Right lobe of liver (tissue), 6 donors: Measurements from ENCODE around the gene DET1. TPM values are rescaled to one million over a fixed set of nuclear protein-coding genes. Genes with fewer than 3 reads are reported as not detected.

Experiments
- ATAC-seq, 4 donors: fragments of 200-7000 bp; cut with Tn5 transposase; one replicate each; pipeline ENCODE4 v1.9.1; 2020; ENCODE audit warnings: mild to moderate bottlenecking in 4 of 4, moderate library complexity in 4 of 4
- DNase-seq, 3 donors: peaks; one replicate each; pipeline ENCODE4 v3.0.0-alpha.2; 2020
- H3K27ac ChIP-seq, 3 donors: fragments of 200-600 bp; one replicate each; pipeline ENCODE4 v1.8.0; 2022
- H3K27me3 ChIP-seq, 2 donors: fragments of 200-600 bp; one replicate each; pipeline ENCODE4 v1.8.0; 2022
- H3K36me3 ChIP-seq, 4 donors: fragments of 200-600 bp; sonication (generic) in 1 of 4; one replicate each; pipeline versions ENCODE4 v1.5.1 to v1.8.0; 2017 to 2022; ENCODE audit warnings: control low read depth in 1 of 4
- H3K4me1 ChIP-seq, 4 donors: fragments of 200-600 bp; sonication (generic) in 1 of 4; one replicate each; pipeline versions ENCODE4 v1.5.1 to v1.8.0; 2017 to 2022; ENCODE audit warnings: control low read depth in 1 of 4
- H3K4me3 ChIP-seq, 3 donors: fragments of 200-600 bp; one replicate each; pipeline ENCODE4 v1.8.0; 2022
- H3K9me3 ChIP-seq, 4 donors: fragments of 200-600 bp; sonication (generic) in 1 of 4; one replicate each; pipeline versions ENCODE4 v1.5.1 to v1.8.0; 2017 to 2022; ENCODE audit warnings: control low read depth in 1 of 4
- CTCF ChIP-seq, 4 donors: fragments of 200-600 bp in 3 of 4; fragments of 450-650 bp in 1 of 4; IDR thresholded peaks; one replicate each; pipeline versions ENCODE4 v1.5.1 to v1.8.0; 2016 to 2022; ENCODE audit warnings: antibody characterized with exemption in 4 of 4, mild to moderate bottlenecking in 2 of 4
- POLR2A ChIP-seq: fragments of 450-650 bp; IDR thresholded peaks from one replicate; pipeline ENCODE4 v1.6.1; 2017; ENCODE audit warnings: antibody characterized with exemption, mild to moderate bottlenecking
- WGBS: methylation state at CpG from one replicate; pipeline ENCODE4 v1.1.6; 2018; ENCODE audit warnings: low coverage, low lambda C conversion rate; ENCODE audit not compliant: insufficient coverage; ENCODE audit errors: missing lambda C conversion rate; 5-methylcytosine and 5-hydroxymethylcytosine counted together
- intact Hi-C, 2 donors: fragments of 100-400 bp; cut with DNase I; formaldehyde crosslinking; loops; one replicate each; pipeline versions ENCODE4 v1.11.2 to v1.14.1; 2022
- total RNA-seq, 6 experiments: library from RNA; depleted of rRNA in 2 of 6; stranded (reverse); fragments of >200 nt in 2 of 6; fragmentation: NEBNext Ultra II Directional in 3 of 6; extraction: Animal tissue kit (Norgen Biotek cat#: 25700) in 3 of 6; gene quantifications; one replicate each; pipeline versions ENCODE4 v1.1.0 to v1.2.4, GENCODE V29; 2016 to 2023
- donor health status: DM: no; HTN: yes; CAD: no.
- donor health status: DM: no; HTN: no; CAD: no.
- donor health status: DM: no; HTN: no; CAD: no.
- donor health status: DM: no; HTN: yes; CAD: no.
- donor health status: DM: no; HTN: yes; CAD: no.

Gene DET1
- total RNA-seq, 6 experiments from 2014 or later, result 1.3 to 2.5 (median 1.9) TPM

DNA sequence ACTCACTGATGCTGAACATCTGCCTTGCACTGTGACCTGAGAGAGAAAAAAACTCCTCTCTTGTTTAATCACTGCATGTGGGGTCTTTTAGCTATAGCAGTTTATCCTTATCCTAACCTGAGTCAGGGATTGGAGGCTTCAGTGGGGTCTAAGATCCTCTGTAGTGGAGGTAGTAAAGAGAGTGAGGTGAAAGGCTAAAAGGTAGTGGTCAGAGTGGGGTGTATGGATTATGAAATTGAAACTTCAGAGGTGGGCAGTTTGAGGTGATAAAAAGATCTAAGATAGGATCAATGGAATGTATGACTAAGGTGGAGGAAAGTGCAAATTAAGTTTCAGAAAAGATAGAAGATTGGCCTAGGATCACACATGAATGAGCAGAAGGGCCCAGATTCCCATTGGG lies 36.5 kb downstream of the DET1 start:
- TF ChIP-seq CTCF (IDR thresholded peaks at IDR 0.05) (no peak), POLR2A (no peak)
- Histone ChIP-seq H3K27ac (no peak overlapping the region), H3K27me3 (no peaks in the 10 kb centered on the region), H3K36me3 (no peaks in the 10 kb centered on the region), H3K4me3 (no peak overlapping the region), H3K9me3 (no peaks in the 10 kb centered on the region), H3K4me1 (no peaks in the 10 kb centered on the region)
- ATAC-seq (no peak), DNase-seq (no peak)
- intact Hi-C loops, result no loop called here

DNA sequence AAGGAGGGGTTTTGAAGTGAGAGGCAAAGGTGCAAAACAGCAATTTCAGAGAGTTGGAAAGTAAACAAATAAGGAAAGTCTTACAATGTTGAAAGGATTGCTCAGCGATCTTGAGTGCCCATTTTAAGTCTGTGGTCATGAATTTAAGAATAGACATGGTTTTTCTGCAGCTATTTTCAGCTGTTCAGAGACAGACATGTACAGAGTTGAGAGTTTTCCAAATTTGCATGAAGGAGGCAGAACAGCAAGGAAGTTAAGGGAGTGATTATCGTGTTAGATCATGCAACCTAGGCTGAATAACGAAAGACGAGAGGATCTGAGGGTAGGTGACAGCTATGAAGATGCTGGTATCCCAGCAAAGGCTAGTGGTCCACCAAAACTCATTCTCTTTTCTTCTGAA lies 37.2 kb downstream of the DET1 start:
- DNase-seq (no peak), ATAC-seq (no peak)
- H3K27me3 ChIP-seq, result no peaks in the 10 kb centered on the region
- H3K36me3 ChIP-seq, result no peaks in the 10 kb centered on the region
- H3K4me1 ChIP-seq, result no peaks in the 10 kb centered on the region
- no peak overlapping the region for H3K27ac ChIP-seq
- 95% methylated on average over 4 of the region's 4 CpGs for WGBS
- intact Hi-C loops, result no loop called here
- no peak for TF ChIP-seq POLR2A
- no peak for TF ChIP-seq CTCF (IDR thresholded peaks at IDR 0.05)
- H3K4me3 ChIP-seq, result no peak overlapping the region
- H3K9me3 ChIP-seq, result no peaks in the 10 kb centered on the region

DNA sequence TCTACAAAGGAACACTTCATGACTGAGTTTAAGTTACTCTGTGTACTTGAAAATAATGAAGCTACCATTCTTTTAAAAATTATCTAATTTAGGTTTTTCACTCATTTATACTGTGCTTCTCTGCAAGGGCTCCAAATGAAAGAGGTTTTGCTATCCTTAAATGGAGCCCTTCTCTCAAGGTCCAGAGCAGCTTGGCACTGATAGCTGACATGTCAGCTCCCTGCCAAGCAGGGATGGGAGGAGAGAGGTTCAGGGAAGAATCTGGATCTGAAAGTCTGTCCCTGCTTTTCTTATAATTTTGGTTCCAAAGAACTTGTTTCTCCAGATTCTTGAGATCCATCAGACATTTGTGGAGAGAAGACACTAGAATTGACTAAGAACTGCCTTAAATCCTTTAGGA lies 39.9 kb downstream of the DET1 start:
- intact Hi-C loops, result no loop called here
- DNase-seq, result no peak
- no peak for TF ChIP-seq POLR2A
- no peak for TF ChIP-seq CTCF (IDR thresholded peaks at IDR 0.05)

GRCh38 chr15:88505721-88506120 lies 40.8 kb downstream of the DET1 start:
- no peak overlapping the region for H3K27ac ChIP-seq
- 100% methylated on average over 1 of the region's 2 CpGs for WGBS
- H3K36me3 ChIP-seq, result no peaks in the 10 kb centered on the region
- H3K27me3 ChIP-seq, result no peaks in the 10 kb centered on the region
- H3K4me1 ChIP-seq, result no peaks in the 10 kb centered on the region
- no peak overlapping the region for H3K4me3 ChIP-seq
- H3K9me3 ChIP-seq, result no peaks in the 10 kb centered on the region
- ATAC-seq, result no peak
- intact Hi-C loops, result no loop called here
- no peak for DNase-seq
- TF ChIP-seq CTCF (IDR thresholded peaks at IDR 0.05) (no peak), POLR2A (no peak)

More for the DNA sequence above, 39.9 kb downstream of the DET1 start:
- H3K4me1 ChIP-seq, result no peaks in the 10 kb centered on the region
- H3K9me3 ChIP-seq, result no peaks in the 10 kb centered on the region
- H3K36me3 ChIP-seq, result no peaks in the 10 kb centered on the region
- H3K27me3 ChIP-seq, result no peaks in the 10 kb centered on the region
- no peak for ATAC-seq
- H3K4me3 ChIP-seq, result no peak overlapping the region
- no peak overlapping the region for H3K27ac ChIP-seq

- H3K9me3 ChIP-seq, result no peaks in the 10 kb centered on the region
- TF ChIP-seq POLR2A (no peak), CTCF (IDR thresholded peaks at IDR 0.05) (no peak)
- no peaks in the 10 kb centered on the region for H3K27me3 ChIP-seq
- intact Hi-C loops, result no loop called here
- H3K4me3 ChIP-seq, result no peak overlapping the region
- 80% methylated on average over 1 of the region's 1 CpG for WGBS
- DNase-seq (no peak), ATAC-seq (no peak)
- H3K36me3 ChIP-seq, result no peaks in the 10 kb centered on the region
- H3K4me1 ChIP-seq, result no peaks in the 10 kb centered on the region
- H3K27ac ChIP-seq, result no peak overlapping the region
These were observed 42.0 kb downstream of the DET1 start for GRCh38 chr15:88504445-88504844.
